Stimulated activated CD8-positive, alpha-beta memory T cell treated with anti-CD3 and anti-CD28 coated beads, Interleukin-7, amount 100 ng/mL, for 24 hours (primary cell): Measurements from ENCODE around the gene EP400.

ENCODE experiments used
- DNase-seq: peaks from one replicate; pipeline ENCODE4 v3.0.0-alpha.2; 2020; ENCODE audit warnings: low read depth

EP400 gene

GRCh38 chr12:131927110-131928079 lies 22.3 kb upstream of the EP400 start:
- no peak for DNase-seq

GRCh38 chr12:131928080-131928710 lies 21.5 kb upstream of the EP400 start:
- no peak for DNase-seq

GRCh38 chr12:131928711-131929580 lies 20.8 kb upstream of the EP400 start, which contains the start of gene PUS1:
Gene PUS1 (plus strand): TSS chr12:131929276. CDS start chr12:131929723, 447 bp downstream.
- DNase-seq = peak; percentile 74

- DNase-seq = peak; percentile 17
These were observed 19.9 kb upstream of the EP400 start for GRCh38 chr12:131929581-131930456.

- DNase-seq = no peak
These were observed 19.2 kb upstream of the EP400 start for GRCh38 chr12:131930510-131930909.

- no peak for DNase-seq
These were observed 16.4 kb upstream of the EP400 start for GRCh38 chr12:131933387-131933786.

- no peak for DNase-seq
These were observed 15.2 kb upstream of the EP400 start for GRCh38 chr12:131934535-131934934.

- DNase-seq = no peak
These were observed 11.7 kb upstream of the EP400 start for GRCh38 chr12:131938082-131938481.

- DNase-seq = no peak
These were observed 10.7 kb upstream of the EP400 start for GRCh38 chr12:131939007-131939406.

- DNase-seq = no peak
These were observed 9.6 kb upstream of the EP400 start for GRCh38 chr12:131940141-131940547.

- DNase-seq = no peak
These were observed 8.4 kb upstream of the EP400 start for GRCh38 chr12:131941116-131941986.

- no peak for DNase-seq
These were observed 7.8 kb upstream of the EP400 start for GRCh38 chr12:131941987-131942341.

- DNase-seq = no peak
These were observed 7.1 kb upstream of the EP400 start for GRCh38 chr12:131942671-131943070.

GRCh38 chr12:131943389-131943788 lies 6.4 kb upstream of the EP400 start:
- DNase-seq = no peak

GRCh38 chr12:131943876-131944275 lies 5.9 kb upstream of the EP400 start:
- no peak for DNase-seq

- DNase-seq = no peak
These were observed 5.0 kb upstream of the EP400 start for GRCh38 chr12:131944601-131945251.

GRCh38 chr12:131946757-131947156 lies 3.0 kb upstream of the EP400 start:
- no peak for DNase-seq

- no peak for DNase-seq
These were observed 2.2 kb upstream of the EP400 start for GRCh38 chr12:131947482-131948027.

- DNase-seq = no peak
These were observed 1.5 kb upstream of the EP400 start for GRCh38 chr12:131948166-131948712.
